HCT116 (cell line): ENCODE results near the gene ZNF837. TPM values are rescaled to one million over a fixed set of nuclear protein-coding genes. Genes with fewer than 3 reads are reported as not detected.

ENCODE experiments used
- ATAC-seq: fragments of 200-7000 bp; cut with Tn5 transposase; 2 replicates; pipeline ENCODE4 v1.9.1; 2020; ENCODE audit warnings: mild to moderate bottlenecking, moderate library complexity
- BruUV-seq: library from RNA; stranded (reverse); fragments of 400-500 nt; replicated peaks from 2 replicates; lab custom pipeline; 2021; lab: Mats Ljungman, UMichigan
- CTCF ChIA-PET: fragments of 300-600 bp; sonication (Branson Sonifier 250); formaldehyde crosslinking; loops from one replicate; lab custom pipeline; 2021; ENCODE audit warnings: antibody characterized with exemption; lab: Charles Lee
- POLR2A ChIA-PET: fragments of 300-600, 350-600 bp; sonication (Branson Sonifier 250); formaldehyde crosslinking; loops from one replicate; lab custom pipeline; 2021; ENCODE audit warnings: antibody characterized with exemption; lab: Charles Lee
- RAD21 ChIA-PET, 2 experiments: fragments of 300-600 bp; sonication (Branson Sonifier 250); formaldehyde crosslinking; loops; one replicate each; lab custom pipeline; 2023; ENCODE audit warnings: low total read pairs in 2 of 2; ENCODE audit not compliant: uncharacterized antibody in 2 of 2, unreplicated experiment in 2 of 2, low non-redundant PET in 1 of 2; lab: Charles Lee
- DNase-seq: peaks from one replicate; pipeline ENCODE4 v3.0.0-alpha.2; 2010; ENCODE audit warnings: low read depth, low spot score
- H2AFZ ChIP-seq: fragments of 200-600 bp; shearing (Covaris generic), sonication (generic); 2 replicates; pipeline ENCODE4 v1.6.1; 2017; ENCODE audit warnings: low read depth, mixed run types, mixed read lengths, antibody characterized with exemption, low read length; ENCODE audit not compliant: poor library complexity, severe bottlenecking
- H3K27ac ChIP-seq: 2 replicates; pipeline ENCODE4 v1.5.1; 2012; ENCODE audit warnings: low read depth, low read length
- H3K27me3 ChIP-seq: fragments of 200-600 bp; sonication (generic); 2 replicates; pipeline ENCODE4 v1.6.1; 2016; ENCODE audit warnings: mixed run types, low read length, mixed read lengths; ENCODE audit not compliant: insufficient read depth
- H3K36me3 ChIP-seq, 2 experiments: fragments of 200-500 bp in 1 of 2; fragments of 200-600 bp in 1 of 2; sonication (Bioruptor generic) in 1 of 2; sonication (generic) in 1 of 2; 2 replicates each; pipeline versions ENCODE4 v1.5.1 to v1.6.1; 2014 to 2016; ENCODE audit warnings: low read length in 2 of 2, inconsistent platforms in 1 of 2, mixed read lengths in 1 of 2, mixed run types in 1 of 2; ENCODE audit not compliant: insufficient read depth in 2 of 2, control insufficient read depth in 1 of 2
- H3K4me1 ChIP-seq, 2 experiments: fragments of 200-600 bp in 1 of 2; sonication (generic) in 1 of 2; 2 replicates each; pipeline versions ENCODE4 v1.5.1 to v1.6.1; 2012 to 2017; ENCODE audit warnings: low read length in 2 of 2, inconsistent platforms in 1 of 2, mild to moderate bottlenecking in 1 of 2, mixed read lengths in 1 of 2, mixed run types in 1 of 2, moderate library complexity in 1 of 2; ENCODE audit not compliant: insufficient read depth in 2 of 2, control insufficient read depth in 1 of 2
- H3K4me2 ChIP-seq: fragments of 200-600 bp; sonication (generic); 2 replicates; pipeline ENCODE4 v1.6.1; 2017; ENCODE audit warnings: mixed run types, low read length, mixed read lengths
- H3K4me3 ChIP-seq, 2 experiments: fragments of 200-600 bp in 1 of 2; sonication (generic) in 1 of 2; replicated peaks in 1 of 2; 2 replicates each; pipeline ENCODE4 v1.5.1; 2011 to 2016; ENCODE audit warnings: low read length in 2 of 2, control low read depth in 1 of 2, low read depth in 1 of 2, mild to moderate bottlenecking in 1 of 2, mixed read lengths in 1 of 2, mixed run types in 1 of 2
- H3K79me2 ChIP-seq: fragments of 200-600 bp; sonication (generic); 2 replicates; pipeline ENCODE4 v1.6.1; 2017; ENCODE audit warnings: mild to moderate bottlenecking, mixed run types, low read length, moderate library complexity, mixed read lengths; ENCODE audit not compliant: insufficient read depth
- H3K9ac ChIP-seq: fragments of 200-600 bp; sonication (generic); 2 replicates; pipeline ENCODE4 v1.6.1; 2016; ENCODE audit warnings: low read length, mixed read lengths
- H3K9me2 ChIP-seq: fragments of 200-600 bp; sonication (generic), shearing (Covaris generic); 2 replicates; pipeline ENCODE4 v1.6.1; 2017; ENCODE audit warnings: mixed run types, mild to moderate bottlenecking, moderate library complexity; ENCODE audit not compliant: insufficient read depth
- H3K9me3 ChIP-seq, 2 experiments: fragments of 200-500 bp in 1 of 2; fragments of 200-600 bp in 1 of 2; sonication (Bioruptor generic) in 1 of 2; sonication (generic) in 1 of 2; 2 replicates each; pipeline ENCODE4 v1.6.1; 2014 to 2017; ENCODE audit warnings: low read length in 2 of 2, mixed read lengths in 2 of 2, inconsistent platforms in 1 of 2, low read depth in 1 of 2, mild to moderate bottlenecking in 1 of 2, mixed run types in 1 of 2, moderate library complexity in 1 of 2; ENCODE audit not compliant: control insufficient read depth in 1 of 2, insufficient read depth in 1 of 2
- H4K20me1 ChIP-seq: fragments of 200-600 bp; sonication (generic), shearing (Covaris generic); 2 replicates; pipeline ENCODE4 v1.6.1; 2017; ENCODE audit warnings: mixed run types, mild to moderate bottlenecking, moderate library complexity; ENCODE audit not compliant: insufficient read depth
- ATF3 ChIP-seq: IDR thresholded peaks from 2 replicates; pipeline ENCODE4 v1.6.1; 2012
- CBX3 ChIP-seq: IDR thresholded peaks from 2 replicates; pipeline ENCODE4 v1.6.1; 2012; ENCODE audit warnings: low read depth
- CTCF ChIP-seq, 3 experiments: fragments of 200-600 bp in 1 of 3; sonication (generic) in 1 of 3; IDR thresholded peaks in 2 of 3; conservative IDR thresholded peaks in 1 of 3; 2 replicates each; pipeline ENCODE4 v1.5.1; 2012 to 2017; ENCODE audit warnings: low read depth in 2 of 3, low read length in 2 of 3, antibody characterized with exemption in 1 of 3, borderline replicate concordance in 1 of 3, control low read depth in 1 of 3, mild to moderate bottlenecking in 1 of 3, mixed read lengths in 1 of 3, mixed run types in 1 of 3, moderate library complexity in 1 of 3; ENCODE audit not compliant: insufficient read depth in 1 of 3
- EGR1 ChIP-seq: IDR thresholded peaks from 2 replicates; pipeline ENCODE4 v1.6.1; 2012; ENCODE audit warnings: low read depth
- EZH2 ChIP-seq: fragments of 200-600 bp; sonication (generic); IDR thresholded peaks from 2 replicates; pipeline ENCODE4 v1.6.1; 2017; ENCODE audit warnings: antibody characterized with exemption, mixed run types
- EZH2phosphoT487 ChIP-seq: fragments of 200-600 bp; IDR thresholded peaks from 2 replicates; pipeline ENCODE4 v1.6.1; 2018; ENCODE audit warnings: antibody characterized with exemption, borderline replicate concordance
- JUND ChIP-seq: IDR thresholded peaks from 2 replicates; pipeline ENCODE4 v1.6.1; 2012
- POLR2A ChIP-seq: IDR thresholded peaks from 2 replicates; pipeline ENCODE4 v1.7.0; 2011; ENCODE audit warnings: borderline replicate concordance; ENCODE audit not compliant: insufficient read depth, insufficient read length; ENCODE audit errors: extremely low read depth
- RAD21 ChIP-seq: IDR thresholded peaks from 2 replicates; pipeline ENCODE4 v1.6.1; 2012; ENCODE audit warnings: low read depth, mild to moderate bottlenecking
- SP1 ChIP-seq: IDR thresholded peaks from 2 replicates; pipeline ENCODE4 v1.6.1; 2012; ENCODE audit warnings: low read depth
- SRF ChIP-seq: IDR thresholded peaks from 2 replicates; pipeline ENCODE4 v1.6.1; 2012; ENCODE audit warnings: low read depth
- TCF7L2 ChIP-seq: IDR thresholded peaks from 2 replicates; pipeline ENCODE4 v1.7.0; 2011; ENCODE audit warnings: borderline replicate concordance, inconsistent platforms; ENCODE audit not compliant: insufficient read depth, insufficient read length; ENCODE audit errors: extremely low read depth
- ZBTB33 ChIP-seq: IDR thresholded peaks from 2 replicates; pipeline ENCODE4 v1.6.1; 2011; ENCODE audit warnings: mild to moderate bottlenecking, low read length, moderate library complexity; ENCODE audit not compliant: insufficient replicate concordance; ENCODE audit errors: extremely low read depth
- ZNF274 ChIP-seq: fragments of 200-500 bp; sonication (Bioruptor generic); IDR thresholded peaks from 2 replicates; pipeline ENCODE4 v1.6.1; 2014; ENCODE audit warnings: mild to moderate bottlenecking, low read depth, low read length, inconsistent platforms
- intact Hi-C: fragments of 100-400 bp; cut with micrococcal nuclease; formaldehyde crosslinking; loops from 2 replicates; pipeline ENCODE4 v1.10.0; 2022
- total RNA-seq: library from RNA; stranded (reverse); gene quantifications from one replicate; pipeline ENCODE4 v1.2.1, GENCODE V29; 2021; ENCODE audit not compliant: unreplicated experiment
- TF ChIP-seq, protein P1 (sequence below): IDR thresholded peaks from 2 replicates; pipeline ENCODE4 v1.6.1; 2012

ZNF837 gene
- total RNA-seq, 1 experiment from 2014 or later, result 3.2 TPM

DNA sequence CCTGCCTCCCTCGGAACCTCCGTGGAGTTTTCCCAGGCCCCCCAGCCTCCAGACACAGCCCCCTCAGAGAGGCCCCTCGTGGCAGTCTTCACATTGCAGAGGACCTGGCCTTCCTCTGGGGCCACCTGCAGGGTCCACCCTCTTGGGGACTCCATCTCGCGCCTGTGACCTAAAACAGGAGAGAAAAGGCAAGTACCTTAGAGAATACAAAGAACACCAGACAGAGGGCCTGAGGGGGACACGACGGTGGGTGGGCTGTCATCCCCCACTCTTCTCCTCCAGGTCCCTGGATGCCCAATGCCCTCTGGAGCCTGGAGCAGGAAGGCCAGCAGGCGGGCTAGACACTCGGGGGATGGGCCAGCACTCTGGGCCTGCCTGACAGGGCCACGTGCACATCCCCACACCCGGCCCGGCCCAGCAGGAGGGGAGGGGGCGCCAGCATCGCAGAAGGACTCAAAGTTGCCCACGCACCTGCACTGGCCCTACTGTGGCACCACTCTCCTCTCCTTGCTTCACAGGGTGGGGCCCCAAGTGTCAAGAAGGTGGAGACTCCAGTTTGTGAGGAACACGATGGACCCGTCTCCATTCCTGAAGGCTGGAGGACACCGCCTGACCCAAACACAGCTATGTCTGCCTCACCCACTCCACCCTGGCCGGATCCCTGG, 23.2 kb downstream of the ZNF837 start:
- ChIA-PET CTCF (no interaction called here), POLR2A (no interaction called here), RAD21 (no interaction called here)
- BruUV-seq, result no TSS peak
- Histone ChIP-seq H3K9ac (no peak overlapping the region), H3K9me3 (no peaks in the 10 kb centered on the region), H2AFZ (no peak overlapping the region), H3K27ac (no peak overlapping the region), H3K79me2 (0 out of 2 replicates have a peak, but pooled peaks cover 3% of the 10 kb centered on the region), H3K4me2 (no peak overlapping the region), H4K20me1 (no peaks in the 10 kb centered on the region), H3K27me3 (no peaks in the 10 kb centered on the region), H3K36me3 (no peaks in the 10 kb centered on the region), H3K9me2 (no peaks in the 10 kb centered on the region), H3K4me3 (no peak overlapping the region), H3K4me1 (peaks cover 6 to 12% of the 10 kb centered on the region in 2 experiments; a peak in 3 of 4 replicates)
- no peak for TF ChIP-seq ZNF274
- TF ChIP-seq EGR1, result no peak
- TF ChIP-seq JUND, result no peak
- no peak for TF ChIP-seq EZH2
- ATAC-seq (no peak), DNase-seq (no peak)
- intact Hi-C loops, result no loop called here

DNA sequence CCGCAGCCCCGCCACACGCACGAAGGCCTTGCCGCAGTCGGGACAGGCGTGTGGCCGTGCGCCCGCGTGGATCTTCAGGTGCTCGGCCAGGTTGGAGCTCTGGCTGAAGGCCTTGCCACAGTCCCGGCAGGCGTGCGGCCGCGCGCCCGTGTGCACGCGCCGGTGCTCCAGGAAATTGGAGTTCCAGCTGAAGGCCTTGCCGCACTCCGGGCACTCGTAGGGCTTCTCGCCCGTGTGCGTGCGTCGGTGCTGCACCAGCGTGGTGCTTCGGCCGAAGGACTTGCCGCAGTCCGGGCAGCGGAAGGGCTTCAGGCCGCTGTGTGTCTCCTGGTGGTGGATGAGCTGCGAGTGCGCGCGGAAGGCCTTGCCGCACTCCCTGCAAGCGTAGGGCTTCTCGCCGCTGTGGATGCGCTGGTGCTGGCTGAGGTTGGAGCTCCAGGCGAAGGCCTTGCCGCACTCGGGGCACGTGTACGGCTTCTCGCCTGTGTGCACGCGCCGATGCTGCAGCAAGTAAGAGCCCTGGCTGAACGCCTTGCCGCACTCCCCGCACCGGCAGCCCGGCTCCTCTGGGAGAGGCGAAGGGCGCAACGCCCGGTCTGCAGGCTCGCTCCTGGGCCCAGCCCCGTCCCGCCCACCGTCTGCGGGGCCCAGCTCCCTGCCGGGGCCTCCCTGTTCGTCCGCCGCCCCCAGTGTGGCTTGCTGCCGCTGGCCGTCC, 23.9 kb downstream of the ZNF837 start:
- H4K20me1 ChIP-seq, result no peaks in the 10 kb centered on the region
- no peaks in the 10 kb centered on the region for H3K9me3 ChIP-seq
- peaks cover 6 to 10% of the 10 kb centered on the region in 2 experiments; a peak in 3 of 4 replicates for H3K4me1 ChIP-seq
- DNase-seq (no peak), ATAC-seq (no peak)
- RAD21 ChIA-PET, result no interaction called here
- H3K27ac ChIP-seq, result no peak overlapping the region
- 0 out of 2 replicates have a peak, but pooled peaks cover 3% of the 10 kb centered on the region for H3K79me2 ChIP-seq
- POLR2A ChIA-PET, result no interaction called here
- BruUV-seq, result no TSS peak
- H3K4me2 ChIP-seq, result no peak overlapping the region
- H3K4me3 ChIP-seq, result no peak overlapping the region
- intact Hi-C loops, result no loop called here
- no peak overlapping the region for H2AFZ ChIP-seq
- H3K36me3 ChIP-seq, result no peaks in the 10 kb centered on the region
- no peaks in the 10 kb centered on the region for H3K9me2 ChIP-seq
- CTCF ChIA-PET, result no interaction called here
- no peaks in the 10 kb centered on the region for H3K27me3 ChIP-seq
- no peak overlapping the region for H3K9ac ChIP-seq
- TF ChIP-seq POLR2A, result no peak
- no peak for TF ChIP-seq EZH2
- TF ChIP-seq, protein P1, sequence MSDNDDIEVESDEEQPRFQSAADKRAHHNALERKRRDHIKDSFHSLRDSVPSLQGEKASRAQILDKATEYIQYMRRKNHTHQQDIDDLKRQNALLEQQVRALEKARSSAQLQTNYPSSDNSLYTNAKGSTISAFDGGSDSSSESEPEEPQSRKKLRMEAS, result no peak
- no peak for TF ChIP-seq CBX3
- TF ChIP-seq ATF3, result no peak
- TF ChIP-seq ZNF274, result no peak
- TF ChIP-seq TCF7L2, result no peak
- TF ChIP-seq SRF, result no peak
- TF ChIP-seq SP1, result no peak
- no peak for TF ChIP-seq ZBTB33
- TF ChIP-seq JUND, result no peak
- TF ChIP-seq RAD21, result no peak
- no peak for TF ChIP-seq EZH2phosphoT487
- no peak for TF ChIP-seq CTCF (IDR thresholded peaks at IDR 0.05 in 2 of 3, conservative IDR thresholded peaks at IDR 0.05 in 1 of 3; ENCODE audit: borderline replicate concordance in 1 of 3, insufficient read depth in 1 of 3, low read depth in 2 of 3, low read length in 2 of 3)
